Muscle of leg (tissue), 11 donors: ENCODE measurements around the gene ACSS1. TPM values are rescaled to one million over a fixed set of nuclear protein-coding genes. Genes with fewer than 3 reads are reported as not detected.

ENCODE experiments used
- DNase-seq: peaks from one replicate; pipeline ENCODE4 v3.0.0; 2013
- H3K27ac ChIP-seq: one replicate; pipeline ENCODE4 v1.5.1; 2013; ENCODE audit warnings: mild to moderate bottlenecking, low read length, control low read depth
- H3K27me3 ChIP-seq: one replicate; pipeline ENCODE4 v1.6.1; 2013; ENCODE audit warnings: low read length; ENCODE audit not compliant: control insufficient read depth, insufficient read depth
- H3K36me3 ChIP-seq: one replicate; pipeline ENCODE4 v1.6.1; 2013; ENCODE audit warnings: low read length; ENCODE audit not compliant: control insufficient read depth, insufficient read depth
- H3K4me1 ChIP-seq: one replicate; pipeline ENCODE4 v1.6.1; 2013; ENCODE audit warnings: low read length; ENCODE audit not compliant: control insufficient read depth, insufficient read depth
- H3K4me3 ChIP-seq: one replicate; pipeline ENCODE4 v1.5.1; 2013; ENCODE audit warnings: low read length, control low read depth
- H3K9me3 ChIP-seq: replicated peaks from 2 replicates; pipeline ENCODE4 v1.6.1; 2013; ENCODE audit warnings: low read depth, low read length; ENCODE audit not compliant: control insufficient read depth
- WGBS: methylation state at CpG from one replicate; pipeline ENCODE4 v1.1.5; 2013; ENCODE audit warnings: missing lambda C conversion rate; ENCODE audit not compliant: insufficient coverage; 5-methylcytosine and 5-hydroxymethylcytosine counted together
- polyA plus RNA-seq, 8 donors: library from polyadenylated mRNA; unstranded; fragments of 120-200 nt; gene quantifications; one replicate each; pipeline versions ENCODE4 v1.2.1 to v1.2.3, GENCODE V29; 2013; ENCODE audit warnings: inconsistent platforms in 1 of 8, low replicate concordance in 1 of 8; ENCODE audit not compliant: insufficient read length in 8 of 8, insufficient read depth in 1 of 8
- total RNA-seq: library from RNA; stranded (reverse); fragments of 120-200 nt; gene quantifications from one replicate; pipeline ENCODE4 v1.2.4, GENCODE V29; 2013

The ACSS1 gene
- total and polyA plus RNA-seq, 9 donors = 10.5 to 28.9 (median 21.2) TPM

DNA sequence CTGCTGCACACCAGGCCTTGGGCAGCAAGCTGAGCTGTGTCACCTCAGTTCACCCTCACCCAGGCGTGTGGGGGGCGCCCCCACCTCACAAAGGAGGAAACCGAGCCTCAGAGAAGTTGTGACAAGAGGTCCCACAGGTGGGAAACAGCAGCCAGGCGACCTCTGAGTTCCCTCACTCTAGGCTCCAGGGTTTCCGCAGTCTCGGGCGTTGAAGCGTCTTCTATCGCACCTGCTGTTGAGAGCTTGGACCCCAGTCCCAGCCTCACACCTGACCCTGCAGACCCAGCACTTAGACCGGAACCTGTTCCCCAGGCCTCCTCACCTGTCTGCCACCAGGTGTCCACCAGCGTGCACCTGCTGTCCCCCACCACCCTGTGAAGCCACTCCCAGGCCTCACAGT lies 43.1 kb downstream of the ACSS1 start:
- Histone ChIP-seq H3K27me3 (no peaks in the 10 kb centered on the region), H3K4me1 (no peaks in the 10 kb centered on the region), H3K9me3 (no peaks in the 10 kb centered on the region), H3K27ac (no peak overlapping the region), H3K36me3 (peaks cover 63% of the 10 kb centered on the region), H3K4me3 (no peak overlapping the region)
- 86% methylated on average over 11 of the region's 11 CpGs for WGBS
- no peak for DNase-seq

GRCh38 chr20:25013478-25014380 lies 44.2 kb downstream of the ACSS1 start:
- H3K9me3 ChIP-seq = no peaks in the 10 kb centered on the region
- peaks cover 65% of the 10 kb centered on the region for H3K36me3 ChIP-seq
- 89% methylated on average over 22 of the region's 25 CpGs for WGBS
- DNase-seq = no peak
- H3K4me1 ChIP-seq = no peaks in the 10 kb centered on the region
- no peaks in the 10 kb centered on the region for H3K27me3 ChIP-seq
- H3K4me3 ChIP-seq = no peak overlapping the region
- no peak overlapping the region for H3K27ac ChIP-seq

DNA sequence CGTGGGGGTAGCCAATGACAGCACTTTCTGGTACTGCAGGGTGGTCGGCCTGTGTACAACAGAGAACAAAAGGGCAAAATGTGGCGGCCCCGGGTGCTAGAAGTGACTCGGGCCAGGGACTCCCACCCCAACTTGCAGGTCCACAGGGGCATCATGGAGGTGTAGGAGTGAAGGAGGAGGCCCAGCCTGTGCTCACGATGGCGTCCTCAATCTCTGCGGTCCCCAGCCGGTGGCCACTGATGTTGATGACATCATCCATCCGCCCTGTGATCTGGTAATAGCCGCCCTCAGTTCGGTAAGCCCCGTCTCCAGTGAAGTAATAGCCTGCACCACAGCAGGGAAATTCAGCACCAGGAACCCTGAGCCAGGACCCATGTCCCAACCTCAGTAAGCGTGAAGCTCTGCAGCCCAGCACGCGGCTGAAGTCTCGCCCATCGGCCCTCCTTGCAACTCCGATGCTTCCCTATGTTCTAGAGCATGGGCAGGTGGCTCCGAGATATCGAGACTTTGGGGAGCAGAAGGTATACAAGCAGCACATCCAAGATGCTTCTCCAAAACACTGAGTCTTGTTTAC lies 45.2 kb downstream of the ACSS1 start:
- Histone ChIP-seq H3K36me3 (peaks cover 73% of the 10 kb centered on the region), H3K27me3 (no peaks in the 10 kb centered on the region), H3K27ac (no peak overlapping the region), H3K9me3 (no peaks in the 10 kb centered on the region), H3K4me3 (no peak overlapping the region), H3K4me1 (no peaks in the 10 kb centered on the region)
- WGBS = 91% methylated on average over 20 of the region's 21 CpGs
- DNase-seq = no peak

DNA sequence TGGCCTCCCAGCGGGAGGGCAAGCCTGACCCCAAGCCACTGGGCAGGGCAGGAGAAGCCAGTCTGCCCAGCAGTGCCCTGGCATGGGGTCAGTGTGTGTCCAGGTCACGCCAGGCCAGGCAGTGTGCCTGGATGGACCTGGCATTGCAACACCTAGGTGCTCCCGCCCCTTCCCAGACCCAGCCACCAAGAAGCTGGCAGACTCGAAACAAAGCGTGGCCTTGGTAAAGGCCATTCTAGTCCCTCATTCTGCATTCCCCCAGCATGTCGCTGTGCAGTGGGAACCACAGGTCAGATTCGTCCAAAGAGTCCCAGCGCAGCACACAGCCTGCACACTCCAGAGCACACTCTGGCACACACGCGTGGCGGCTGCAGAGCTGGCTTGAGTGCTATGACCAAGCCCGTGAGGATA lies 46.1 kb downstream of the ACSS1 start:
- H3K27me3 ChIP-seq = no peaks in the 10 kb centered on the region
- H3K9me3 ChIP-seq = no peaks in the 10 kb centered on the region
- peaks cover 78% of the 10 kb centered on the region for H3K36me3 ChIP-seq
- no peak overlapping the region for H3K4me3 ChIP-seq
- 85% methylated on average over 4 of the region's 12 CpGs for WGBS
- no peak for DNase-seq
- H3K27ac ChIP-seq = no peak overlapping the region
- no peaks in the 10 kb centered on the region for H3K4me1 ChIP-seq

DNA sequence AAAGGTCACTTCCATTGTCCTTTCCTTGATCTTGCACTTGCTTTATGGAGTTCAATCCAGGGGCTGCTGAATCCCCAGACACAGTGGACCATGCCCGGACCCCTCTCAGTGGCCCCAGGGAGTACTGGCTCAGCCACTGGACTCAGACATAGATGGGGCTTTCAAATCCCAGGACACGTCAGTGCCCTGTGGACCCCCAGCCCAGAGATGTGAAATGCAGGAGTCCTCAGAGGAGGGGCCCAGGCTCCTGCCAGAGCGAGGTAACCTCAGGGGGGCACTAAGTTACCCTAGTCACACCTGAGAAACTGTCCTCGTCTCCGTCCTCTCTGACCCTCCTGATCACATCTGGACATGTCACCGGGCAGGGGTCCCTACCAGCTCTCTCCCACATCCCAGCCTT lies 46.7 kb downstream of the ACSS1 start:
- Histone ChIP-seq H3K4me3 (no peak overlapping the region), H3K9me3 (no peaks in the 10 kb centered on the region), H3K4me1 (no peaks in the 10 kb centered on the region), H3K27me3 (no peaks in the 10 kb centered on the region), H3K36me3 (peaks cover 83% of the 10 kb centered on the region), H3K27ac (no peak overlapping the region)
- DNase-seq = no peak
- WGBS = 89% methylated on average over 5 of the region's 6 CpGs

DNA sequence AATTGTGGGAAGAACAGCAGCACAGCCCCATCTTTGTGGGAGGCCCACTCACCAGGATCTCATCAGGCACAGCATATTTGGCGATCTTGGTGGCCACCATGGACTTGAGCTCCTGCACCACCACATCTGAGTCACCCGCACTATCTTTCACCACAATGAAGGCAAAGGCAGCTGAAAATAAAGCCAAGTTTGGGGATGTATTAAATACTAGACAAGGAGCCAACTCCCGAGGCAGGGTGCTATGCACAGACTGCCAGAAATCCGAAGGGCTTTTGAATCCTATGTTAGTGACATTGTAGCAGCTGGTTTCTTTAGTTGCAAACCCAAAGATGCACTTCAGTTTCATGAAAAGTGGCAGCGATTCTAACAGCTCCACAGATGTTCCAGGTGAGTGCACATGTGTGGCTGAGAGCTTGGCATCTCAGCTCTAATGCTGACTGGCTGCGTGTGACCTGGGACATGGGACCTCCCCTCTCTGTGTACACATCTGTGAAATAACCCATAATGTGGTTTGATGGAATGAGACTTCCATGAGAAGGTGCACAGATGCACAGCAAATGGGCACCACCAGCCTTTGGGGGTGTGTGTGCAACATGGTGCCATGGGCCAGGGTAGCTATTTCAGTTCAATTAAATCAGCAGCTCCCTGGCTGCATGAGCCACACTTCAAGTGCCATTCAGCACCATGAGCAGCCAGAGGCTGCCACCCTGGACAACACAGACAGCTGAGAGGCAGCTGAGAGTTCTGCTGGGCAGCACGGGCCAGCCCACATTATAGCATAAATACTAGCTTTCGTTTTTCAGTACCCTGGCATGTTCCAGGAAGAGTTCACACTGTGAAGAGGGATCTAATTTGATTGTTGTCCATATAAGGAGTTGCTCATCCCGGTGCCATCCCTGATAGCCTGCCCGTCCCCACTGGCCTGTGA lies 48.5 kb downstream of the ACSS1 start:
- H3K27ac ChIP-seq = no peak overlapping the region
- no peak for DNase-seq
- no peaks in the 10 kb centered on the region for H3K27me3 ChIP-seq
- H3K36me3 ChIP-seq = peaks cover 81% of the 10 kb centered on the region
- H3K4me1 ChIP-seq = no peaks in the 10 kb centered on the region
- no peaks in the 10 kb centered on the region for H3K9me3 ChIP-seq
- no peak overlapping the region for H3K4me3 ChIP-seq
- 62% methylated on average over 4 of the region's 10 CpGs for WGBS

- Histone ChIP-seq H3K27ac (no peak overlapping the region), H3K4me3 (no peak overlapping the region), H3K27me3 (no peaks in the 10 kb centered on the region), H3K9me3 (no peaks in the 10 kb centered on the region), H3K36me3 (peaks cover 76% of the 10 kb centered on the region), H3K4me1 (no peaks in the 10 kb centered on the region)
- no peak for DNase-seq
- WGBS = 97% methylated on average over 7 of the region's 11 CpGs
Observed at GRCh38 chr20:25008388-25009217, 49.3 kb downstream of the ACSS1 start.

DNA sequence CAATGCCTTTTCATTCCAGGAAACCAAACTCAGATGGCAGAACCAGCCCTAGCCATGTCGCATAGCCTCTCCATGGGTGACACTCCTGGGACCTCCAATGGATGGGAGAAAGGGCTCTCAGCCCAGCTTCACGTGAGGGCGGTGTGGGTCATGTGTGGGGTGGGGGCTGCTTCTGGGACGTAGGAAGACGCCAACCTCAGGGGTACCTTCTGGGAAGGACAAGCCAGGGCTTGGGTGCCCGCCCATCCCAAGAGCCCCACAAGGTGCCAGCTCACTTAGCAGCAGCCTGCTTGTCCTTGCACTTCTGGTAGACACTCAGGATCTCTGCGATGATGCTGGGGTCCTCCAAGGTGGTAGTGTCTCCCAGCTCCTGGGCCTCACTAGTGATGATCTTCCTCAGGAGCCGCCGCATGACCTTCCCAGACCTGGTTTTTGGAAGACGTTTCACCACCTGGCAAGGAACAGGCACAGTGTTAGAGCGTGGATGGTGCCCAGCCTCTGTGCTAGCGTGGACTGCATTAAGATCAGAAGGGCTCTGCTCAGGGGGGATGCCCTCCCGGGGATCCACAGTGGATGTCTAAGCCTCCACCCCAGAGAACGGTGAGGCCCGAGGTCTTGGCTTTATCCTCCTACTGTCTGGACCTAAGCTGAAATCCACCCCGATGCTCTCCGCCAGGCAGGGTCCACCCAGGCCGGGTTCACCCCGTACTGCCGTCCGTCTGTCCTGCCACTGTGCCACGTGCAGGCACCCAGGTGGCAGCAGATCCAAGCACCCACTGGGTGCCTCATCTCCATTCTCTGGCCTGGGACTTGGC lies 50.2 kb downstream of the ACSS1 start:
- Histone ChIP-seq H3K4me1 (no peaks in the 10 kb centered on the region), H3K27me3 (no peaks in the 10 kb centered on the region), H3K4me3 (no peak overlapping the region), H3K36me3 (peaks cover 67% of the 10 kb centered on the region), H3K27ac (no peak overlapping the region), H3K9me3 (no peaks in the 10 kb centered on the region)
- DNase-seq = no peak
- 93% methylated on average over 17 of the region's 22 CpGs for WGBS
